ENCODE results near the gene SDR9C7.
"Not testable (repeated sequence)": the region's sequence is repeated elsewhere in the genome, so short reads cannot be mapped to it uniquely, and the experiment has no call there.

The SDR9C7 gene

DNA sequence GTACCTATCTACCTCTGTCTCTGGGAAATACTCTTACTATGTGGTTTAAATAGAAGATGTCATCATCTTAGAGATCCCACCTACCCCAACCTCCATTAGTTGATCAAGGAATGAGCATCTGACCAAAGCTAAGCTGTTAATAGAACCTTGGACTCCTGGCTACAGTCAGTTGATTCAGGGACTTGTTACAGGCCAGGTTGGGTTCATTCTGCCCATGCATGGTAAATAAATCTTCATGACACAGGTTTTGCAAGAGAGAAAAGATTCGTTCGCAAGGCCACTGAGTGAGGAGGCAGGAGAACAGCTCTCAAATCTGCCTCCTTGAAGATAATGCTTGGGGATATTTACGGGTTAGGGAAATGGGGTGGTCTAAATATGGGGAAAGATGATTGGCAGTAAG lies 19.5 kb downstream of the SDR9C7 start:
- no peak for DNase-seq (ENCODE audit: low spot score)

- DNase-seq (ENCODE audit: low spot score), result no peak
Measured at GRCh38 chr12:56914256-56914655, 20.0 kb downstream of the SDR9C7 start.

- DNase-seq (ENCODE audit: low spot score), result not testable (repeated sequence)
Measured at GRCh38 chr12:56909403-56909802, 24.8 kb downstream of the SDR9C7 start.

DNA sequence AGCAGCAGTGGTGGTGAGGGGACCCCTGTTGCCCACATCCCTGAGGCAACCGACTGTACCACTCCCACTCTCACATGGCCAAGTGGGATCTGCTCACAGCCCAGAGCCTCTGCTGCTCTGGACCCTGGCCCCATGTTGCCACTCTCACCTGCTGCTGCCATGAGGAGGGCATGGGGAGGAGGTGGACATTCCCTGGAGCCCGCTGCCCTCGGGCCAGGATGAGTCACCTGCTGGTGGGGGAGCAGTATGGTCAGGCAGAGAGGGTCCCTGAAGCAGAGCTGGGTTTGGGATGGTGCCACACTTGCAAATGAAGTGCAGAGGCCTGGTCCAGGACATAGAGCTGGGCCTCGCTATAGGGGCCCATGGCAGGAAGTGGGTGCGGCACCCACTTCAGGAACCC lies 26.1 kb downstream of the SDR9C7 start:
- DNase-seq (ENCODE audit: low spot score), result no peak

DNA sequence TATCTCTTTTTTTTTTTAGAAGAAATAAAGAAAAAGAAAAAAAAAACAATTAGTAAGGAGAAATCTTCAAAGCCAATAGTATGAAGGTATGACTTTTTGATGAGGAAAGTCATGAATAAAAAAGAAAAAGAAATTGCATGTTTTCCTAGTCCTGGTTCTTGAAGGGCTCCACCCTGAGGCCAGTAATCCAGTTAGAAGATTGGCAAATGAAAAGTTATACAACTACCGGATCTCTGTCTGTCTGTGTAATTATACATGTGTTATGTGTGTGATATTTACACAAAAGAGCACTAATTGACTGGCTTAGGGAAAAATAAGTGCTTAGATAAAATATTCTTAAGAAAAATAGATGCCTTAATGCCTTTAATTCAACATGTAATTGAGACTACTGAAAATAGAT lies 28.4 kb downstream of the SDR9C7 start:
- DNase-seq (ENCODE audit: low spot score), result no peak

DNA sequence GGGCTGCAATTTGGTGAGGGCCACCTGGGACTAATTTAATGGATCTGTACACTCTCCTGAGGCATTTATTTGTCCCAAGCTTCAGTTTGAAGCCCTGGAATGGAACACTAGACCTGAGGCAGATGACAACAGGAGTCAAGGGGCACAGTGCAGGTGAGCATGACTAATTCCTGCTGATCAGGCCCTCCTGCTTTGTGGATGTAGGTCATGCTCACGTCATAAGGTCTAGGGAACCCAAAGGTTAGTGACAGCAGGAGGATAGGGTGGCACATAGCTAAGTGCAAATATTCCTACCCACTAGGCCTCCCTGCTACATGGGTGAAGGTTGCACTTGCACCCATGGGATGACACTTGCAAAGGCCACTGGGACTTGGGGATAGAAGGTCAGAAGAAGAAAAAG lies 30.8 kb downstream of the SDR9C7 start:
- DNase-seq (ENCODE audit: low spot score), result no peak

DNA sequence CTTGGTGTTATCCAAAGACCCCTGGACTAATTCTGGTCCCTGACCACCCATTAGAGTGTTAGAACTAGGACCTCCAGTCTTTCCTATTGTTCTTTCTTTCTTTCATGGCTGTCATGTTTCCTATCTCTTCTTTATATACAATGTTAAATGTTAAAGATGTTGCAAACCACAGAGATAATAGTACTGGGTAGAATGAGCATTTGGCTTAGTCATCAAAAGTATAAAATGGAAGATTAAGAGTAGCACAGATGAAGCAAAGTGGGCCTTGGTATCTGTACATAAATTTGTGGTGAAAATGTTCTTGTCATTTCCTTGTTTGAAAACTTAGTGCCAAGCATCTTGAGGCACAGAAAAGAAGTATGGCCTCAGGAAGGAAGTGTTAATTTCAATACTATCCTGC lies 32.9 kb downstream of the SDR9C7 start:
- not testable (repeated sequence) for DNase-seq (ENCODE audit: low spot score)

GRCh38 chr12:56900583-56900982 lies 33.6 kb downstream of the SDR9C7 start:
- peak; percentile 48 for DNase-seq (ENCODE audit: low spot score)

GRCh38 chr12:56898938-56899337 lies 35.3 kb downstream of the SDR9C7 start:
- peak; percentile 70 for DNase-seq (ENCODE audit: low spot score)

DNA sequence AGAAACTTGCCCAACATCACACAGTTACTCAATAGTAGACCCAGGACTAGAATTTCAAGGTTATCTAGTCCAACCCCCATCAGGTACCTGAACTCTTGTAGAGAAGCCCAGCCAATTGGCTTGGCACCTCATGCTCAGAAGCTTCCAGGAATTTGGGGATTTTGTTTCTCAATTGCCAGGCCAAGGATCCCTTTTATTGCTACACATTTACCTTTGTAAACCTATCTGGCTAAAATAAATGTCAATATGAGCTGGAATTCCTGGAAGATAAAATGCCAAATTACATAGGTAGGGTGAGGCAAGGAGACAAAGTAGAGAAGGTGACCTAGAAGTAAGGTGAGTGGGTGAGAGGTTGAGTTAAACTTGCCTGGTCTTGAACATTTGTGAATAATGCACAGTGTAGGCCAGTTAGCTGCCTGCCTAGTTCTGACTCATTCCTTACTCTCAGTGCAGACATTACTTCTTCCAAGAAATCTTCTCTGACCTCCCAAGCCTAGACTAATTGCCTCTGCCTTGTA lies 36.3 kb downstream of the SDR9C7 start:
- peak; percentile 48 for DNase-seq (ENCODE audit: low spot score)

- no peak for DNase-seq (ENCODE audit: low spot score)
Measured at GRCh38 chr12:56896082-56896481, 38.1 kb downstream of the SDR9C7 start.

- peak; percentile 16 for DNase-seq (ENCODE audit: low spot score)
Measured at GRCh38 chr12:56894698-56895368, 39.4 kb downstream of the SDR9C7 start.

- DNase-seq (ENCODE audit: low spot score), result not testable (repeated sequence)
Measured at GRCh38 chr12:56891885-56892284, 42.3 kb downstream of the SDR9C7 start.

GRCh38 chr12:56886319-56886718 lies 47.9 kb downstream of the SDR9C7 start:
- no peak for DNase-seq (ENCODE audit: low spot score)

DNA sequence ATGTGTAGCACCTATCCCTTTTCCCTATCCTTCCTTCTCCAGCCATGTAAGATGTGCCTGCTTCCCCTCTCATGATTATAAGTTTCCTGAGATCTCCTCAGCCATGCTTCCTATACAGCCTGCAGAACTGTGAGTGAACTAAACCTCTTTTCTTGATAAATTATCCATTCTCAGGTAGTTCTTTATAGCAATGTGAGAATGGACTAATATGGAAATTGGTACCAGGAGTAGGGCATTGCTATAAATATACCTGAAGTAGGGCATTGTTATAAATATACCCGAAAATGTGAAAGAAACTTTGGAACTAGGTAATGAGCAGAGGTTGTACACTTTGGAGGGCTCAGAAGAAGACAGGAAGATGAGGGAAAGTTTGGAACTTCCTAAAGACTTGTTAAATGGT lies 48.9 kb downstream of the SDR9C7 start:
- no peak for DNase-seq (ENCODE audit: low spot score)

- DNase-seq (ENCODE audit: low spot score), result no peak
Measured at GRCh38 chr12:56884421-56884820, 49.8 kb downstream of the SDR9C7 start.

GRCh38 chr12:56882407-56882806 lies 51.8 kb downstream of the SDR9C7 start:
- not testable (repeated sequence) for DNase-seq (ENCODE audit: low spot score)

GRCh38 chr12:56880125-56880992 lies 53.8 kb downstream of the SDR9C7 start:
- peak; percentile 24 for DNase-seq (ENCODE audit: low spot score)

- not testable (repeated sequence) for DNase-seq (ENCODE audit: low spot score)
Measured at GRCh38 chr12:56879240-56880124, 54.7 kb downstream of the SDR9C7 start.

- DNase-seq (ENCODE audit: low spot score), result peak; percentile 71
Measured at GRCh38 chr12:56878010-56878339, 56.2 kb downstream of the SDR9C7 start.

- peak; percentile 36 for DNase-seq (ENCODE audit: low spot score)
Measured at GRCh38 chr12:56877195-56878009, 56.8 kb downstream of the SDR9C7 start.

Data from hematopoietic multipotent progenitor cell treated with erythropoietin and hydrocortisone succinate and interleukin-3 and kit ligand, for 17 days (in vitro differentiated cells).